GM23338 (cell line): ENCODE results near the gene EXOSC1. TPM values are rescaled to one million over a fixed set of nuclear protein-coding genes. Genes with fewer than 3 reads are reported as not detected.

ENCODE experiments used
- ATAC-seq: fragments of 200-7000 bp; cut with Tn5 transposase; 3 replicates; pipeline ENCODE4 v1.9.1; 2020
- DNase-seq: peaks from one replicate; pipeline ENCODE4 v3.0.0-alpha.2; 2015; ENCODE audit warnings: low spot score
- H2AFZ ChIP-seq: fragments of 200-600 bp; sonication (generic); 2 replicates; pipeline ENCODE4 v1.8.0; 2016; ENCODE audit warnings: antibody characterized with exemption, mild to moderate bottlenecking, moderate library complexity
- H3F3A ChIP-seq: fragments of 200-600 bp; sonication (generic); replicated peaks from 2 replicates; pipeline ENCODE4 v1.8.0; 2017; ENCODE audit warnings: antibody characterized with exemption, mixed run types, low read depth
- H3K27ac ChIP-seq: fragments of 200-600 bp; sonication (generic); 2 replicates; pipeline ENCODE4 v1.6.1; 2016; ENCODE audit warnings: low read depth
- H3K27me3 ChIP-seq: fragments of 200-600 bp; sonication (generic); 2 replicates; pipeline ENCODE4 v1.8.0; 2016; ENCODE audit warnings: mild to moderate bottlenecking, mixed run types, moderate library complexity; ENCODE audit not compliant: insufficient read depth
- H3K36me3 ChIP-seq: fragments of 200-600 bp; sonication (generic); 2 replicates; pipeline ENCODE4 v1.8.0; 2016; ENCODE audit warnings: mild to moderate bottlenecking; ENCODE audit not compliant: insufficient read depth
- H3K4me1 ChIP-seq: fragments of 200-600 bp; sonication (generic); 2 replicates; pipeline ENCODE4 v1.8.0; 2016; ENCODE audit warnings: mild to moderate bottlenecking, moderate library complexity; ENCODE audit not compliant: insufficient read depth
- H3K4me2 ChIP-seq: fragments of 200-600 bp; sonication (generic); 2 replicates; pipeline ENCODE4 v1.7.1; 2017; ENCODE audit warnings: mixed run types
- H3K4me3 ChIP-seq: fragments of 200-600 bp; sonication (generic); 2 replicates; pipeline ENCODE4 v1.6.1; 2016; ENCODE audit warnings: mixed run types
- H3K79me2 ChIP-seq: fragments of 200-600 bp; sonication (generic); replicated peaks from 2 replicates; pipeline ENCODE4 v1.8.0; 2017; ENCODE audit warnings: mild to moderate bottlenecking; ENCODE audit not compliant: insufficient read depth
- H3K9me2 ChIP-seq: fragments of 200-600 bp; sonication (generic); 2 replicates; pipeline ENCODE4 v1.8.0; 2017; ENCODE audit not compliant: insufficient read depth
- H4K20me1 ChIP-seq: fragments of 200-600 bp; sonication (generic); replicated peaks from 2 replicates; pipeline ENCODE4 v1.8.0; 2017; ENCODE audit warnings: mild to moderate bottlenecking; ENCODE audit not compliant: insufficient read depth
- H3K27ac Mint-ChIP-seq: 2 replicates; pipeline ENCODE4 v1.8.0; 2020; ENCODE audit warnings: inconsistent platforms, mild to moderate bottlenecking, moderate library complexity, mixed read lengths
- H3K27me3 Mint-ChIP-seq: 3 replicates; pipeline ENCODE4 v1.8.0; 2022; ENCODE audit warnings: low read depth, mild to moderate bottlenecking, moderate library complexity, mixed read lengths, inconsistent platforms; ENCODE audit not compliant: insufficient read depth, poor library complexity
- H3K36me3 Mint-ChIP-seq: 3 replicates; pipeline ENCODE4 v1.8.0; 2021; ENCODE audit warnings: low read depth, mild to moderate bottlenecking, inconsistent platforms, moderate library complexity, mixed read lengths
- H3K4me1 Mint-ChIP-seq: 3 replicates; pipeline ENCODE4 v1.8.0; 2020; ENCODE audit warnings: mild to moderate bottlenecking, inconsistent platforms, mixed read lengths
- H3K4me3 Mint-ChIP-seq: 3 replicates; pipeline ENCODE4 v1.8.0; 2021; ENCODE audit warnings: moderate library complexity, mild to moderate bottlenecking, inconsistent platforms, mixed read lengths
- H3K9me3 Mint-ChIP-seq: 3 replicates; pipeline ENCODE4 v1.8.0; 2020; ENCODE audit warnings: moderate library complexity, mild to moderate bottlenecking, inconsistent platforms, mixed read lengths
- CREB1 ChIP-seq: fragments of 250-450 bp; sonication (Bioruptor Pico); IDR thresholded peaks from 2 replicates; pipeline ENCODE4 v1.5.0; 2020; ENCODE audit warnings: low read depth, mild to moderate bottlenecking, moderate library complexity
- EZH2phosphoT487 ChIP-seq: fragments of 200-600 bp; sonication (generic); IDR thresholded peaks from one replicate; pipeline ENCODE4 v1.8.1; 2018; ENCODE audit warnings: antibody characterized with exemption; ENCODE audit not compliant: unreplicated experiment
- JUNB ChIP-seq: IDR thresholded peaks from one replicate; pipeline ENCODE4 v1.6.1; 2016; ENCODE audit warnings: antibody characterized with exemption; ENCODE audit not compliant: unreplicated experiment
- NANOG ChIP-seq: IDR thresholded peaks from 2 replicates; pipeline ENCODE4 v1.6.1; 2016; ENCODE audit warnings: antibody characterized with exemption, borderline replicate concordance
- POLR2AphosphoS5 ChIP-seq: IDR thresholded peaks from 2 replicates; pipeline ENCODE4 v1.6.1; 2016; ENCODE audit warnings: antibody characterized with exemption, low read depth
- ZNF114 ChIP-seq: fragments of 250-450 bp; sonication (Bioruptor Pico); IDR thresholded peaks from 2 replicates; pipeline ENCODE4 v1.5.0; 2020; ENCODE audit warnings: mild to moderate bottlenecking, moderate library complexity
- ZNF331 ChIP-seq: fragments of 250-450 bp; sonication (Bioruptor Pico); IDR thresholded peaks from 2 replicates; pipeline ENCODE4 v1.5.0; 2020; ENCODE audit warnings: low read depth, mild to moderate bottlenecking, moderate library complexity
- polyA plus RNA-seq: library from polyadenylated mRNA; unstranded; fragments of >200 nt; fragmentation: Nextera tagmentation; extraction: Ambion mirVana; gene quantifications from 2 replicates; pipeline ENCODE4 v1.2.1, GENCODE V29; 2016
- total RNA-seq: library from RNA; depleted of rRNA; stranded (reverse); fragments of >200 nt; shearing (Covaris generic); gene quantifications from 2 replicates; pipeline ENCODE4 v1.2.3, GENCODE V29; 2014
- TF ChIP-seq, protein P1 (sequence below): fragments of 250-450 bp; sonication (Bioruptor Pico); IDR thresholded peaks from 2 replicates; pipeline ENCODE4 v1.5.0; 2020; ENCODE audit warnings: mild to moderate bottlenecking, moderate library complexity
- TF ChIP-seq, protein P2 (sequence below): IDR thresholded peaks from one replicate; pipeline ENCODE4 v1.6.1; 2018; ENCODE audit warnings: antibody characterized with exemption; ENCODE audit not compliant: unreplicated experiment
- TF ChIP-seq, protein P3 (sequence below): IDR thresholded peaks from 2 replicates; pipeline ENCODE4 v1.6.1; 2016; ENCODE audit warnings: antibody characterized with exemption

EXOSC1 gene
- total and polyA plus RNA-seq, 2 experiments from 2014 or later = 63.6 to 131 TPM

DNA sequence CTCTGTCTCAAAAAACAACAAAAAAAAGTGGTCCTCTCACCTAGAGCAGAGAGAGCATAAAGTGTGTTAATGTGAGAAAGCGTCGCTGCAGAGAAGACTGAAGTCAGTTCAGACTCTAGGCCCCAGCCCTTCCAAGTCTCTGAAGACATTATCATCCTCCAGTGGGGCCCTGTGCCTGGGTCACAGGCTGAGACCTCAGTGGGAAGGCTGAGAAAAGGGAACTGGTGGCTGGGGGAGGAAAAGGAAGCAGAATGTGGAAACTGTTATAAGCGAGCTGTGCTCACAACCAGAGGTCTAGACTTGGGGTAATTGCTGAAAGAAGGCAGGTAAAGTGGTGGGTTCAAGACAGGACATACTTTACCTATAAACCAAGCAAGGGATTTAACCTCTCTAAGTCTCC lies 39.7 kb downstream of the EXOSC1 start (continued):
- TF ChIP-seq, protein P1, sequence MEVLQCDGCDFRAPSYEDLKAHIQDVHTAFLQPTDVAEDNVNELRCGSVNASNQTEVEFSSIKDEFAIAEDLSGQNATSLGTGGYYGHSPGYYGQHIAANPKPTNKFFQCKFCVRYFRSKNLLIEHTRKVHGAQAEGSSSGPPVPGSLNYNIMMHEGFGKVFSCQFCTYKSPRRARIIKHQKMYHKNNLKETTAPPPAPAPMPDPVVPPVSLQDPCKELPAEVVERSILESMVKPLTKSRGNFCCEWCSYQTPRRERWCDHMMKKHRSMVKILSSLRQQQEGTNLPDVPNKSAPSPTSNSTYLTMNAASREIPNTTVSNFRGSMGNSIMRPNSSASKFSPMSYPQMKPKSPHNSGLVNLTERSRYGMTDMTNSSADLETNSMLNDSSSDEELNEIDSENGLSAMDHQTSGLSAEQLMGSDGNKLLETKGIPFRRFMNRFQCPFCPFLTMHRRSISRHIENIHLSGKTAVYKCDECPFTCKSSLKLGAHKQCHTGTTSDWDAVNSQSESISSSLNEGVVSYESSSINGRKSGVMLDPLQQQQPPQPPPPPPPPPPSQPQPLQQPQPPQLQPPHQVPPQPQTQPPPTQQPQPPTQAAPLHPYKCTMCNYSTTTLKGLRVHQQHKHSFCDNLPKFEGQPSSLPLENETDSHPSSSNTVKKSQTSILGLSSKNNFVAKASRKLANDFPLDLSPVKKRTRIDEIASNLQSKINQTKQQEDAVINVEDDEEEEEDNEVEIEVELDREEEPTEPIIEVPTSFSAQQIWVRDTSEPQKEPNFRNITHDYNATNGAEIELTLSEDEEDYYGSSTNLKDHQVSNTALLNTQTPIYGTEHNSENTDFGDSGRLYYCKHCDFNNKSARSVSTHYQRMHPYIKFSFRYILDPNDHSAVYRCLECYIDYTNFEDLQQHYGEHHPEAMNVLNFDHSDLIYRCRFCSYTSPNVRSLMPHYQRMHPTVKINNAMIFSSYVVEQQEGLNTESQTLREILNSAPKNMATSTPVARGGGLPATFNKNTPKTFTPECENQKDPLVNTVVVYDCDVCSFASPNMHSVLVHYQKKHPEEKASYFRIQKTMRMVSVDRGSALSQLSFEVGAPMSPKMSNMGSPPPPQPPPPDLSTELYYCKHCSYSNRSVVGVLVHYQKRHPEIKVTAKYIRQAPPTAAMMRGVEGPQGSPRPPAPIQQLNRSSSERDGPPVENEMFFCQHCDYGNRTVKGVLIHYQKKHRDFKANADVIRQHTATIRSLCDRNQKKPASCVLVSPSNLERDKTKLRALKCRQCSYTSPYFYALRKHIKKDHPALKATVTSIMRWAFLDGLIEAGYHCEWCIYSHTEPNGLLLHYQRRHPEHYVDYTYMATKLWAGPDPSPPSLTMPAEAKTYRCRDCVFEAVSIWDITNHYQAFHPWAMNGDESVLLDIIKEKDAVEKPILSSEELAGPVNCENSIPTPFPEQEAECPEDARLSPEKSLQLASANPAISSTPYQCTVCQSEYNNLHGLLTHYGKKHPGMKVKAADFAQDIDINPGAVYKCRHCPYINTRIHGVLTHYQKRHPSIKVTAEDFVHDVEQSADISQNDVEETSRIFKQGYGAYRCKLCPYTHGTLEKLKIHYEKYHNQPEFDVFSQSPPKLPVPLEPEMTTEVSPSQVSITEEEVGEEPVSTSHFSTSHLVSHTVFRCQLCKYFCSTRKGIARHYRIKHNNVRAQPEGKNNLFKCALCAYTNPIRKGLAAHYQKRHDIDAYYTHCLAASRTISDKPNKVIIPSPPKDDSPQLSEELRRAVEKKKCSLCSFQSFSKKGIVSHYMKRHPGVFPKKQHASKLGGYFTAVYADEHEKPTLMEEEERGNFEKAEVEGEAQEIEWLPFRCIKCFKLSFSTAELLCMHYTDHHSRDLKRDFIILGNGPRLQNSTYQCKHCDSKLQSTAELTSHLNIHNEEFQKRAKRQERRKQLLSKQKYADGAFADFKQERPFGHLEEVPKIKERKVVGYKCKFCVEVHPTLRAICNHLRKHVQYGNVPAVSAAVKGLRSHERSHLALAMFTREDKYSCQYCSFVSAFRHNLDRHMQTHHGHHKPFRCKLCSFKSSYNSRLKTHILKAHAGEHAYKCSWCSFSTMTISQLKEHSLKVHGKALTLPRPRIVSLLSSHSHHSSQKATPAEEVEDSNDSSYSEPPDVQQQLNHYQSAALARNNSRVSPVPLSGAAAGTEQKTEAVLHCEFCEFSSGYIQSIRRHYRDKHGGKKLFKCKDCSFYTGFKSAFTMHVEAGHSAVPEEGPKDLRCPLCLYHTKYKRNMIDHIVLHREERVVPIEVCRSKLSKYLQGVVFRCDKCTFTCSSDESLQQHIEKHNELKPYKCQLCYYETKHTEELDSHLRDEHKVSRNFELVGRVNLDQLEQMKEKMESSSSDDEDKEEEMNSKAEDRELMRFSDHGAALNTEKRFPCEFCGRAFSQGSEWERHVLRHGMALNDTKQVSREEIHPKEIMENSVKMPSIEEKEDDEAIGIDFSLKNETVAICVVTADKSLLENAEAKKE = no peak
- TF ChIP-seq, protein P2, sequence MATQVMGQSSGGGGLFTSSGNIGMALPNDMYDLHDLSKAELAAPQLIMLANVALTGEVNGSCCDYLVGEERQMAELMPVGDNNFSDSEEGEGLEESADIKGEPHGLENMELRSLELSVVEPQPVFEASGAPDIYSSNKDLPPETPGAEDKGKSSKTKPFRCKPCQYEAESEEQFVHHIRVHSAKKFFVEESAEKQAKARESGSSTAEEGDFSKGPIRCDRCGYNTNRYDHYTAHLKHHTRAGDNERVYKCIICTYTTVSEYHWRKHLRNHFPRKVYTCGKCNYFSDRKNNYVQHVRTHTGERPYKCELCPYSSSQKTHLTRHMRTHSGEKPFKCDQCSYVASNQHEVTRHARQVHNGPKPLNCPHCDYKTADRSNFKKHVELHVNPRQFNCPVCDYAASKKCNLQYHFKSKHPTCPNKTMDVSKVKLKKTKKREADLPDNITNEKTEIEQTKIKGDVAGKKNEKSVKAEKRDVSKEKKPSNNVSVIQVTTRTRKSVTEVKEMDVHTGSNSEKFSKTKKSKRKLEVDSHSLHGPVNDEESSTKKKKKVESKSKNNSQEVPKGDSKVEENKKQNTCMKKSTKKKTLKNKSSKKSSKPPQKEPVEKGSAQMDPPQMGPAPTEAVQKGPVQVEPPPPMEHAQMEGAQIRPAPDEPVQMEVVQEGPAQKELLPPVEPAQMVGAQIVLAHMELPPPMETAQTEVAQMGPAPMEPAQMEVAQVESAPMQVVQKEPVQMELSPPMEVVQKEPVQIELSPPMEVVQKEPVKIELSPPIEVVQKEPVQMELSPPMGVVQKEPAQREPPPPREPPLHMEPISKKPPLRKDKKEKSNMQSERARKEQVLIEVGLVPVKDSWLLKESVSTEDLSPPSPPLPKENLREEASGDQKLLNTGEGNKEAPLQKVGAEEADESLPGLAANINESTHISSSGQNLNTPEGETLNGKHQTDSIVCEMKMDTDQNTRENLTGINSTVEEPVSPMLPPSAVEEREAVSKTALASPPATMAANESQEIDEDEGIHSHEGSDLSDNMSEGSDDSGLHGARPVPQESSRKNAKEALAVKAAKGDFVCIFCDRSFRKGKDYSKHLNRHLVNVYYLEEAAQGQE = no peak
- TF ChIP-seq ZNF331 (no peak), CREB1 (no peak), EZH2phosphoT487 (no peak)

DNA sequence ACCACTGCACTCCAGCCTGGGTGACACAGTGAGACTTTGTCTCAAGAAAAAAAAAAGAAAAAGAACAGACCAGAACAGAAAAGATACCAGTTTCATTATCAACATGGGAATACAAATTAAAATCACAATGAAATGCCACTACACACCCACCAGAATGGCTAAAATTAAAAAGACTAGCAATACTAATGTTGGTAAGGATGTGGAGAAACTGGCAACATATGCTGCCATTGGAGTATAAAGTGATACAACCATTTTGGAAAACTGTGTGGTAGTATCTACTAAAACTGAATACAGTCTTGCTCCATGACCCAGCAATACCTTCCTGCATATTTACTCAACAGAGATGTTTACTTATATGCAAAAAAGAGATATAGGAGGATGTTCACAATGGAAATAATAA lies 41.8 kb downstream of the EXOSC1 start:
- Histone ChIP-seq H3K27me3 (no peaks in the 10 kb centered on the region), H2AFZ (no peak overlapping the region), H3K9me2 (no peaks in the 10 kb centered on the region), H3K27ac (no peak overlapping the region), H3K4me2 (no peak overlapping the region), H3K79me2 (peaks cover 18% of the 10 kb centered on the region), H3F3A (peaks cover 13% of the 10 kb centered on the region; the same call in 1 of the 2 replicates), H3K4me3 (no peak overlapping the region), H4K20me1 (peaks cover 9% of the 10 kb centered on the region), H3K36me3 (peaks cover 8% of the 10 kb centered on the region; the same call in 1 of the 2 replicates), H3K4me1 (peaks cover 8% of the 10 kb centered on the region; the same call in 1 of the 2 replicates)
- no peak for DNase-seq
- Mint-ChIP-seq H3K4me3 (no peak overlapping the region), H3K36me3 (peaks cover 7% of the 10 kb centered on the region; the same call in 1 of the 3 replicates), H3K27me3 (peaks cover 3% of the 10 kb centered on the region), H3K9me3 (no peaks in the 10 kb centered on the region), H3K27ac (no peak overlapping the region), H3K4me1 (peaks cover 5% of the 10 kb centered on the region; the same call in 2 of the 3 replicates)
- no peak for ATAC-seq
- no peak for TF ChIP-seq CREB1
- no peak for TF ChIP-seq POLR2AphosphoS5
- no peak for TF ChIP-seq NANOG
- TF ChIP-seq ZNF114 (CRISPR knock-in tag) = no peak
- TF ChIP-seq, protein P2 = no peak
- TF ChIP-seq, protein P3, sequence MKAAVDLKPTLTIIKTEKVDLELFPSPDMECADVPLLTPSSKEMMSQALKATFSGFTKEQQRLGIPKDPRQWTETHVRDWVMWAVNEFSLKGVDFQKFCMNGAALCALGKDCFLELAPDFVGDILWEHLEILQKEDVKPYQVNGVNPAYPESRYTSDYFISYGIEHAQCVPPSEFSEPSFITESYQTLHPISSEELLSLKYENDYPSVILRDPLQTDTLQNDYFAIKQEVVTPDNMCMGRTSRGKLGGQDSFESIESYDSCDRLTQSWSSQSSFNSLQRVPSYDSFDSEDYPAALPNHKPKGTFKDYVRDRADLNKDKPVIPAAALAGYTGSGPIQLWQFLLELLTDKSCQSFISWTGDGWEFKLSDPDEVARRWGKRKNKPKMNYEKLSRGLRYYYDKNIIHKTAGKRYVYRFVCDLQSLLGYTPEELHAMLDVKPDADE = no peak
- TF ChIP-seq EZH2phosphoT487 = no peak
- no peak for TF ChIP-seq JUNB
